Liver (tissue), 3 donors: ENCODE measurements around the gene NDUFA11.

Source experiments
- EGR1 ChIP-seq, 2 donors: IDR thresholded peaks; 2 replicates each; pipeline ENCODE4 v1.6.1; 2016 to 2018; ENCODE audit warnings: antibody characterized with exemption in 2 of 2, low read depth in 2 of 2
- FOXA1 ChIP-seq: IDR thresholded peaks from 2 replicates; pipeline ENCODE4 v1.6.1; 2016; ENCODE audit warnings: antibody characterized with exemption
- GABPA ChIP-seq, 2 donors: IDR thresholded peaks in 1 of 2; conservative IDR thresholded peaks in 1 of 2; 2 replicates each; pipeline ENCODE4 v1.6.1; 2016; ENCODE audit warnings: antibody characterized with exemption in 2 of 2, mild to moderate bottlenecking in 1 of 2, moderate library complexity in 1 of 2
- HNF4A ChIP-seq, 2 donors: conservative IDR thresholded peaks; 2 replicates each; pipeline ENCODE4 v1.6.1; 2016; ENCODE audit warnings: antibody characterized with exemption in 2 of 2, mild to moderate bottlenecking in 2 of 2
- JUND ChIP-seq, 2 donors: IDR thresholded peaks; 2 replicates each; pipeline ENCODE4 v1.6.1; 2016; ENCODE audit warnings: antibody characterized with exemption in 2 of 2
- RAD21 ChIP-seq, 2 donors: IDR thresholded peaks; 2 replicates each; pipeline ENCODE4 v1.6.1; 2016; ENCODE audit warnings: antibody characterized with exemption in 2 of 2, mild to moderate bottlenecking in 2 of 2
- RXRA ChIP-seq, 2 donors: IDR thresholded peaks; 2 replicates each; pipeline ENCODE4 v1.6.1; 2017 to 2018; ENCODE audit warnings: antibody characterized with exemption in 2 of 2, mild to moderate bottlenecking in 1 of 2
- SP1 ChIP-seq: IDR thresholded peaks from 2 replicates; pipeline ENCODE4 v1.6.1; 2018; ENCODE audit warnings: antibody characterized with exemption, mild to moderate bottlenecking
- TAF1 ChIP-seq: conservative IDR thresholded peaks from 2 replicates; pipeline ENCODE4 v1.6.1; 2016; ENCODE audit warnings: antibody characterized with exemption, mild to moderate bottlenecking
- YY1 ChIP-seq: IDR thresholded peaks from 2 replicates; pipeline ENCODE4 v1.6.1; 2016; ENCODE audit warnings: antibody characterized with exemption, mild to moderate bottlenecking
- TF ChIP-seq, protein P1 (sequence below): fragments of 150-350 bp; IDR thresholded peaks from 2 replicates; pipeline ENCODE4 v1.5.1; 2017; ENCODE audit warnings: improper control_type of control experiment, low read depth, low read length; ENCODE audit not compliant: missing input control
- TF ChIP-seq, protein P2 (sequence below): IDR thresholded peaks from 2 replicates; pipeline ENCODE4 v1.6.1; 2016; ENCODE audit warnings: antibody characterized with exemption
- TF ChIP-seq, protein P3 (sequence below): IDR thresholded peaks from 2 replicates; pipeline ENCODE4 v1.6.1; 2016; ENCODE audit warnings: antibody characterized with exemption
- TF ChIP-seq, protein P4 (sequence below): IDR thresholded peaks from 2 replicates; pipeline ENCODE4 v1.6.1; 2016; ENCODE audit warnings: antibody characterized with exemption, mild to moderate bottlenecking
- donor health status: healthy.
- donor health status: healthy.

DNA sequence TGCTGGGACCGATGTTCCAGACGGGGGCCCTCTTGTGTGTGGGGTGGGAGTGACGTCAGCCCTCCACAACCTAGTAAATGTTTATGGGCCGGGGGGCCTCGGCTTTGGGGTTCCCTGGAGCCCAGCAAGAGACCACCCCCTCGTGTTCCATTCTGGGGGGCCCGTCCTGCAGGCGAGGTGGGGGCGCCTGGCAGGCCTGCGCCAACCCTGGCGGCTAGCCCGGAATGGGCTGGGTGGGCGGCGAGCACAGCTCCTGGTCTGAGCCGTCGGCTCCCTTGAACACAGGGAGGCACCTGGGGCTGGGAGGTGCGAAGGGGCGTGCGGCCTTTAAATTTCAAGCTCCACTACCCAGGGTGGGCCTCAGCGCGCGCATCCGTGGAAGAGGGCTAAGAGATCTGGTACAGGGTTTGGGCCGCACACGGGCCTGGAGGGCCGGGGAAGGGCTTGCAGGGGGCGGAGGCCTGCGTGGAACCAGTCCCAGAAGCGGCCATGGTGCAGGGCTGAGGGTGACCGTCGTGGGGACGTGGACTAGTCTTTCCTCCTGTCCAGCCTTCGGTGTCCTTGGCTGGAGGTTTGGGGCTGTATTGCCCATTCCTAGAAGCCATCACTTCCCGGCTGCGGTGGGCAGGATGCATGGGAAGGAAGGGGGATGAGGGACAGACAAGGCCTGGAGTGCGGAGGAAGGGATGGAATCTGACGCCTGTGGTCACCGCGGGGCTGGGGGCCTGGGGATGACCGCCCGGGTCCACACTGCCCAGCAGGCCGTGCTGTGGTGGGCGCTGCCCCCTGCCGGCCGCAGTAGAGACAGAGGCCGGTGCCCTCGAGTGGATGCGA, 11.4 kb downstream of the NDUFA11 start:
- TF ChIP-seq TAF1 (no peak), SP1 (no peak), JUND (IDR thresholded peaks at IDR 0.05) (no peak), YY1 (no peak), EGR1 (IDR thresholded peaks at IDR 0.05; ENCODE audit: low read depth in 2 of 2) (no peak), RXRA (IDR thresholded peaks at IDR 0.05) (peak in 1 of 2 donors; percentile 16), GABPA (IDR thresholded peaks at IDR 0.05 in 1 of 2, conservative IDR thresholded peaks at IDR 0.05 in 1 of 2) (no peak), RAD21 (IDR thresholded peaks at IDR 0.05) (peak; percentile 86 to 93), HNF4A (conservative IDR thresholded peaks at IDR 0.05) (no peak), FOXA1 (no peak)
- TF ChIP-seq, protein P1, sequence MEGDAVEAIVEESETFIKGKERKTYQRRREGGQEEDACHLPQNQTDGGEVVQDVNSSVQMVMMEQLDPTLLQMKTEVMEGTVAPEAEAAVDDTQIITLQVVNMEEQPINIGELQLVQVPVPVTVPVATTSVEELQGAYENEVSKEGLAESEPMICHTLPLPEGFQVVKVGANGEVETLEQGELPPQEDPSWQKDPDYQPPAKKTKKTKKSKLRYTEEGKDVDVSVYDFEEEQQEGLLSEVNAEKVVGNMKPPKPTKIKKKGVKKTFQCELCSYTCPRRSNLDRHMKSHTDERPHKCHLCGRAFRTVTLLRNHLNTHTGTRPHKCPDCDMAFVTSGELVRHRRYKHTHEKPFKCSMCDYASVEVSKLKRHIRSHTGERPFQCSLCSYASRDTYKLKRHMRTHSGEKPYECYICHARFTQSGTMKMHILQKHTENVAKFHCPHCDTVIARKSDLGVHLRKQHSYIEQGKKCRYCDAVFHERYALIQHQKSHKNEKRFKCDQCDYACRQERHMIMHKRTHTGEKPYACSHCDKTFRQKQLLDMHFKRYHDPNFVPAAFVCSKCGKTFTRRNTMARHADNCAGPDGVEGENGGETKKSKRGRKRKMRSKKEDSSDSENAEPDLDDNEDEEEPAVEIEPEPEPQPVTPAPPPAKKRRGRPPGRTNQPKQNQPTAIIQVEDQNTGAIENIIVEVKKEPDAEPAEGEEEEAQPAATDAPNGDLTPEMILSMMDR, result peak; percentile 70
- TF ChIP-seq, protein P2, sequence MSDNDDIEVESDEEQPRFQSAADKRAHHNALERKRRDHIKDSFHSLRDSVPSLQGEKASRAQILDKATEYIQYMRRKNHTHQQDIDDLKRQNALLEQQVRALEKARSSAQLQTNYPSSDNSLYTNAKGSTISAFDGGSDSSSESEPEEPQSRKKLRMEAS, result no peak
- TF ChIP-seq, protein P3, sequence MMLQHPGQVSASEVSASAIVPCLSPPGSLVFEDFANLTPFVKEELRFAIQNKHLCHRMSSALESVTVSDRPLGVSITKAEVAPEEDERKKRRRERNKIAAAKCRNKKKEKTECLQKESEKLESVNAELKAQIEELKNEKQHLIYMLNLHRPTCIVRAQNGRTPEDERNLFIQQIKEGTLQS, result no peak
- TF ChIP-seq, protein P4, sequence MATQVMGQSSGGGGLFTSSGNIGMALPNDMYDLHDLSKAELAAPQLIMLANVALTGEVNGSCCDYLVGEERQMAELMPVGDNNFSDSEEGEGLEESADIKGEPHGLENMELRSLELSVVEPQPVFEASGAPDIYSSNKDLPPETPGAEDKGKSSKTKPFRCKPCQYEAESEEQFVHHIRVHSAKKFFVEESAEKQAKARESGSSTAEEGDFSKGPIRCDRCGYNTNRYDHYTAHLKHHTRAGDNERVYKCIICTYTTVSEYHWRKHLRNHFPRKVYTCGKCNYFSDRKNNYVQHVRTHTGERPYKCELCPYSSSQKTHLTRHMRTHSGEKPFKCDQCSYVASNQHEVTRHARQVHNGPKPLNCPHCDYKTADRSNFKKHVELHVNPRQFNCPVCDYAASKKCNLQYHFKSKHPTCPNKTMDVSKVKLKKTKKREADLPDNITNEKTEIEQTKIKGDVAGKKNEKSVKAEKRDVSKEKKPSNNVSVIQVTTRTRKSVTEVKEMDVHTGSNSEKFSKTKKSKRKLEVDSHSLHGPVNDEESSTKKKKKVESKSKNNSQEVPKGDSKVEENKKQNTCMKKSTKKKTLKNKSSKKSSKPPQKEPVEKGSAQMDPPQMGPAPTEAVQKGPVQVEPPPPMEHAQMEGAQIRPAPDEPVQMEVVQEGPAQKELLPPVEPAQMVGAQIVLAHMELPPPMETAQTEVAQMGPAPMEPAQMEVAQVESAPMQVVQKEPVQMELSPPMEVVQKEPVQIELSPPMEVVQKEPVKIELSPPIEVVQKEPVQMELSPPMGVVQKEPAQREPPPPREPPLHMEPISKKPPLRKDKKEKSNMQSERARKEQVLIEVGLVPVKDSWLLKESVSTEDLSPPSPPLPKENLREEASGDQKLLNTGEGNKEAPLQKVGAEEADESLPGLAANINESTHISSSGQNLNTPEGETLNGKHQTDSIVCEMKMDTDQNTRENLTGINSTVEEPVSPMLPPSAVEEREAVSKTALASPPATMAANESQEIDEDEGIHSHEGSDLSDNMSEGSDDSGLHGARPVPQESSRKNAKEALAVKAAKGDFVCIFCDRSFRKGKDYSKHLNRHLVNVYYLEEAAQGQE, result no peak
